Posterior cingulate gyrus (tissue), 11 donors: ENCODE data around the gene CNTN1.
"Not testable (repeated sequence)": the region's sequence is repeated elsewhere in the genome, so short reads cannot be mapped to it uniquely, and the experiment has no call there.

Experiments
- DNase-seq, 10 donors: peaks; one replicate each; pipeline versions ENCODE4 v3.0.0 to v3.0.0-alpha.2; 2020 to 2021; ENCODE audit warnings: mixed read lengths in 3 of 10
- intact Hi-C: fragments of 100-400 bp; cut with DNase I; formaldehyde crosslinking; loops from one replicate; pipeline ENCODE4 v1.15.1; 2023

CNTN1 gene

GRCh38 chr12:40697566-40698259 lies 5.5 kb downstream of the CNTN1 start:
- intact Hi-C loops = no loop called here
- DNase-seq = no peak

DNA sequence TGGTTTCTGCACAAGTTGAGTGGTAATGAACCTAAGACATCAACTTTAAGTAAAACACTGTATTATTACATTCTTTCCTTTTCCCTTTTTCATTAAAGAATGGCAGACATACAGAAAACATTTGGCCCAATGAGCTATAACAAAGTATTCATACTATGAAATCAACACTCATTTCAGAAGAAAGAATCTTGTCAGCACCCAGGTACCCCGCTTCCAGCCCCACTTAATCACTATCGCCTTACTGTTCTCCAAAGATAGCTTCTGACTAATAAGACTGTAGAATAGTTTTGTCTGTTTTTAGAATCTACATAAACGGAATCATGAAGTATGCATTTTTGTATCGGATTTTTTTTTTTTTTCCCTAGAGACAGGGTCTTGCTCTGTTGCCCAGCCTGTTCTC lies 9.5 kb downstream of the CNTN1 start:
- no peak for DNase-seq
- intact Hi-C loops = no loop called here

DNA sequence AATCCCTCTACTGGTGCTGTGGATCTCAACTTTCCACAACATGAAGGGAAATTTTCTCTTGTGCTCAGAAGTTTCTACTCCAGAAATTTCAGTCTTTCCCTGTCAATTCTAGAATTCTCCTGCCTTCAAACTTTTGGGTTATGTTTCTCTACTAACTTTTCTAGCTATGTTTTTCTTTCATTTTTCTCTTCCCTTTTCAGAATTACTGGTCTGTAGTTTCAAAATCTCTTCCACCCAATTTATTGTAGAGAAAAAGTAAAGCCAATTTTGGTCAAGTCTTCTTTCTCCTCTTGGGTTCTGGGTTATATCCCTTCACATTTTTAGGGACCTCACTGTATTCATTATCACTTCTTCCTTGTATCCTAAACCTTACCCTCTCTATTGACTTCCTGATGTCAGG lies 18.9 kb downstream of the CNTN1 start:
- intact Hi-C loops = no loop called here
- DNase-seq = no peak

- DNase-seq = no peak
- intact Hi-C loops = no loop called here
These were observed 22.4 kb downstream of the CNTN1 start for GRCh38 chr12:40714636-40715035.

DNA sequence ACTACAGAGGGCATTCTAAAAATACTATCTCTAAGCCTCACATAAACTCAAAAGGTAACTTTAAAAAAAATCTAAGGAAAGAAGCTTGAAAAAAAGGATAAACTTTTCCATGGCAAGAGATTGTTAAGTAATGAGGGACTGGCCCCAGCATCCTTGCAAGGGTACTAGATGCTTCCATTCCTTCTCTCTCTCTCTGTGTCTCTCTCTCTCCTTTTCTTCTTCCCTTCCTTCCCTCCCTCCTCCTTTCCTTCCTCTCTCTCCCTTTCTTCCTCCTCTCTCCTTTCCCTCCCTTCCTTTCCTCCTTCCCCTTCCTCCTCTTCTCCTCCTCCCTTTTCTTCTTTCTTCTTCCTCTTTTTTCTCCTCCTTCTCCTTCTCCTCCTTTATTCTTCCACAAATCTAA lies 23.8 kb downstream of the CNTN1 start:
- intact Hi-C loops = no loop called here
- DNase-seq = no peak

- DNase-seq = no peak
- intact Hi-C loops = no loop called here
These were observed 25.3 kb downstream of the CNTN1 start for GRCh38 chr12:40717576-40717975.

- intact Hi-C loops = no loop called here
- no peak for DNase-seq
These were observed 26.7 kb downstream of the CNTN1 start for GRCh38 chr12:40718878-40719372.

- intact Hi-C loops = no loop called here
- DNase-seq = no peak
These were observed 30.8 kb downstream of the CNTN1 start for GRCh38 chr12:40723001-40723400.

GRCh38 chr12:40726366-40726765 lies 34.1 kb downstream of the CNTN1 start:
- intact Hi-C loops = no loop called here
- no peak for DNase-seq

GRCh38 chr12:40727774-40728483 lies 35.7 kb downstream of the CNTN1 start:
- intact Hi-C loops = no loop called here

GRCh38 chr12:40730281-40730680 lies 38.0 kb downstream of the CNTN1 start:
- intact Hi-C loops = no loop called here
- DNase-seq = no peak

More at GRCh38 chr12:40727774-40728483, 35.7 kb downstream of the CNTN1 start:
- no peak for DNase-seq

DNA sequence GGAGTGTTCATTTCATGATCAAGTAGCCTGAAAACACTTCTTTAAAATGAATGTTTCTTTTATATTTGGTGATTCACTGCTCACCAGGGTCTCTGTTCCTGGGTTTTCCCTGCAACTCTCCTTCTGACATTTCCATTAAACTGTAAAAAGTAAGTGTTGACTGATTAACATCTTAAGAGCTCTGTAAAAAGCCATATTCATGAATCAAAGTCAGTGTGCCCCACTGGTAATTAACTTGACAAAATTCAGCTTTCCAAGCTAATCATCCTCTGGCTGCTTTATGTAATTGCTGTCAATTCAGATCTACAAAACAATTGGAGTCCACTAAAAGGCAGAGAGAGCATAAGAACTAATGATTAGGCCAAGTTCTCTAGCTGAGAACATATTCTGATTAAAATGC lies 41.6 kb downstream of the CNTN1 start:
- intact Hi-C loops = no loop called here
- DNase-seq = no peak

- no peak for DNase-seq
- intact Hi-C loops = no loop called here
These were observed 42.0 kb downstream of the CNTN1 start for GRCh38 chr12:40734276-40734675.

- intact Hi-C loops = no loop called here
- DNase-seq = no peak
These were observed 43.5 kb downstream of the CNTN1 start for GRCh38 chr12:40735551-40736230.

DNA sequence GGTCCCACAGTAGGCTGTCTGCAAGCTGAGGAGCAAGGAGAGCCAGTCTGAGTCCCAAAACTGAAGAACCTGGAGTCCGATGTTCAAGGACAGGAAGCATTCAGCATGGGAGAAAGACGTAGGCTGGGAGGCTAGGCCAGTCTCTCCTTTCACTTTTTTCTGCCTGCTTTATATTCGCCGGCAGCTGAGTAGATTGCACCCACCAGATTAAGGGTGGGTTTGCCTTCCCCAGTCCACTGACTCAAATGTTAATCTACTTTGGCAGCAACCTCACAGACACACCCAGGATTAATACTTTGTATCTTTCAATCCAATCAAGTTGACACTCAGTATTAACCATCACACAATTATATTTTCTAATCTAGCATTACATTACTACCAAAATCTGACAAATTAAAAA lies 45.2 kb downstream of the CNTN1 start:
- intact Hi-C loops, DNase-seq: not testable (repeated sequence)

DNA sequence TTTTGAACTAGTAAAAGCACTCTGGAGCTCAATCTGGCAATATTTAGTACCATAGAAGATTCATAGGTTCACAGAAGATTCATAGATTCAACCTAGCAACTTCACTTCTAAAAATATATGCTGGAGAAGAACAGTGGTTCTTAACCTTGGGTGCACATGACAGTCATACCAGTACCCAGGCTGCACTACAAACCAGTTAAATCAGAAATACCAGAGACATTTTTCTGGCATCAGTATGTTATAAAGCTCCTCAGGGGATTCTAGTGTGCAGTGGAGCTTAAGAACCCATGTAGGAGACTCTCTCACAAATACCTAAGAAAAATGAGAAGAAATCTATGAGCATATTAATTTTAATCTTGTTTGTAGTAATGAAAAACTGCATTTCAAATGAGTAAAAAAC lies 46.6 kb downstream of the CNTN1 start:
- no peak for DNase-seq
- intact Hi-C loops = no loop called here

DNA sequence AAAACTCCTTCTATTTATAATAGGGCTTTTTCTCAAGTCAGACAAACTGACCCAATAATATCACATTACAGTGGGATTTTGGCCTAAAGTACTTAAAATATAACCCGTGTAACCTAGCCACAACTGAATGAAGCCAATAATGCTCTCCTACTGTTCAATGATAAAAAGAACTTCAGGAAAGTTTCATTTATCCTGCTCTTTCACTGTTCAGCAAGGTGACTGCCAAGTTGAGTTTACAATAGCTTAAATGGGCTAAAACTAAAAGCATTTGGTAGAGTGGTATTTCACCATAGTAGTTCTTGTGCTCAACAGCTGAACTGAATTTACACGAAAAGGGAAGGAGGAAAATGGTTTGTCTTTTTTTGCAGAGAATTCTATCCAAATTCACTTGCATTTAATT lies 49.8 kb downstream of the CNTN1 start:
- intact Hi-C loops = no loop called here
- DNase-seq = no peak

GRCh38 chr12:40745386-40745785 lies 53.1 kb downstream of the CNTN1 start:
- intact Hi-C loops = no loop called here
- DNase-seq = no peak

DNA sequence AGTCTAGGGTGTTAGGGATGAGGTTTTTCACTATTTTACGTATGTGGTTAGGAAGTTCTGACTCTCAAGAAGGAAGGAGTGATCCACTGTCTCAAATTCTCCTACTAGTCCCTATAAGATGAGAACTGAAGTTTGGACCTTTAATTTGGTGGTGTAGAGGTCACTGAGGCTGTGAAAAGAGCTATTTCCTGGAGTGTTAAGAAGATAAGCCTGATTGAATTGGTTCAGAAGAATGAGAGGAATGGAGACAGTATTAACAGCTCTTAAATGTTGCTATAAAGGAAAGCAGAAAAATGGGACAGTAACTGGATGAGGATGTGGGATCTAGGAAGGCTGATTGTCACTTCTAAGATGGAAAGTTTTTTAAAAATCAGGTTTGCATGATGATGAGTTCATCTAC lies 57.6 kb downstream of the CNTN1 start:
- DNase-seq = no peak
- intact Hi-C loops = no loop called here

- intact Hi-C loops = no loop called here
- DNase-seq = no peak
These were observed 59.8 kb downstream of the CNTN1 start for GRCh38 chr12:40752011-40752410.

DNA sequence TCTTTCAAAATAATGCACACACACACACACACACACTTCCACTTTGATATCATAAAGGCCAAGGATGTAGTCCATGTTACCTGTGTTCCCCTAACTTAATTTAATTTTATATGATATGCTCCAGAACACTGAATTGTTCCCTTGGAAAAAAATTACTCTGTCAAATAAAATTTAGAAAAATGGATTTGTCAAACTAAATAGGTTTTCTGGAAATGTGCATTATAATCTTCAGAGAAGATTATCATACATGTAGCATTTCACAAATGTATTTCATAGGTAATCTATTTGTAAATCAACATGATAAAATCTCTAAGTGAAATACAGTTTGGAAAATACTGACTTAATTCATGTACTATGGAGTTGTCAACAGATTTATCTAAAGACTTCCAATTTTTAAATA lies 68.6 kb downstream of the CNTN1 start:
- no peak for DNase-seq

GRCh38 chr12:40762072-40762471 lies 69.8 kb downstream of the CNTN1 start:
- intact Hi-C loops = no loop called here
- DNase-seq = no peak

More for the DNA sequence above, 68.6 kb downstream of the CNTN1 start:
- intact Hi-C loops = no loop called here
